Stomach smooth muscle (tissue), 2 donors: ENCODE results near the gene TDRD6.

Experiments
- H3K27ac ChIP-seq: one replicate; pipeline ENCODE4 v1.7.0; 2013; ENCODE audit warnings: mild to moderate bottlenecking, low read length, inconsistent platforms
- H3K27me3 ChIP-seq, 2 donors: one replicate each; pipeline ENCODE4 v1.7.0; 2013; ENCODE audit warnings: low read length in 2 of 2; ENCODE audit not compliant: insufficient read depth in 2 of 2, control insufficient read depth in 1 of 2
- H3K36me3 ChIP-seq, 2 donors: one replicate each; pipeline ENCODE4 v1.7.0; 2013; ENCODE audit warnings: low read length in 2 of 2; ENCODE audit not compliant: control insufficient read depth in 2 of 2, insufficient read depth in 2 of 2
- H3K4me1 ChIP-seq: one replicate; pipeline ENCODE4 v1.7.0; 2013; ENCODE audit warnings: low read length; ENCODE audit not compliant: control insufficient read depth, insufficient read depth
- H3K4me3 ChIP-seq, 2 donors: one replicate each; pipeline ENCODE4 v1.7.0; 2013; ENCODE audit warnings: low read length in 2 of 2
- H3K9ac ChIP-seq, 2 donors: one replicate each; pipeline ENCODE4 v1.7.0; 2013; ENCODE audit warnings: low read length in 2 of 2, mild to moderate bottlenecking in 1 of 2
- H3K9me3 ChIP-seq, 2 donors: one replicate each; pipeline ENCODE4 v1.7.0; 2013; ENCODE audit warnings: low read length in 2 of 2; ENCODE audit not compliant: control insufficient read depth in 2 of 2
- donor health status: healthy.
- donor health status: Pancreatic carcinoma.

The TDRD6 gene

DNA sequence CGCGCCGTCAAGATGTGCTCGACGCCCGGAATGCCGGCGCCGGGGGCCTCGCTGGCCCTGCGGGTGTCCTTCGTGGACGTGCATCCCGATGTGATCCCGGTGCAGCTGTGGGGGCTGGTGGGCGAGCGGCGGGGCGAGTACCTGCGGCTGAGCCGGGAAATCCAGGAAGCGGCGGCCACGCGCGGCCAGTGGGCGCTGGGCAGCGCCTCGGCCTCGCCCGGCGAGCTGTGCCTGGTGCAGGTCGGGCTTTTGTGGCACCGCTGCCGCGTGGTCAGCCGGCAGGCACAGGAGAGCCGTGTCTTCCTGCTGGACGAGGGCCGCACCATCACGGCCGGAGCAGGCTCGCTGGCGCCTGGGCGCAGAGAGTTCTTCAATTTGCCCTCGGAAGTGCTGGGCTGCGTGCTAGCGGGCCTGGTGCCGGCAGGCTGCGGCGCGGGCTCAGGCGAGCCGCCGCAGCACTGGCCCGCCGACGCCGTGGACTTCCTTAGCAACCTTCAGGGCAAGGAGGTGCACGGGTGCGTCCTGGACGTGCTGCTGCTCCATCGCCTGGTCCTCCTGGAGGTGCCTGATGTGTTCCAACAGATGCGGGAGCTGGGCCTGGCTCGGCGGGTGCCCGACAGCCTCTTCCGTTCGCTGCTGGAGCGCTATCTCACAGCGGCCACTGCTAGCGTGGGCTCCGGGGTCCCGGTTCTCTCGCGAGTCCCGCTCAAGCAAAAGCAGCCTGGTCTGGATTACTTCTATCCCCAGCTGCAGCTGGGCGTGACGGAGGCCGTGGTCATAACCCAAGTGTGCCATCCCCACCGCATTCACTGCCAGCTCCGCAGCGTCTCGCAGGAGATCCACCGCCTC, 656 bp downstream of the TDRD6 start:
- Histone ChIP-seq H3K4me1 (no peaks in the 10 kb centered on the region), H3K4me3 (no peak overlapping the region), H3K27ac (no peak overlapping the region), H3K9me3 (no peaks in the 10 kb centered on the region), H3K36me3 (no peaks in the 10 kb centered on the region), H3K9ac (no peak overlapping the region), H3K27me3 (no peaks in the 10 kb centered on the region)

DNA sequence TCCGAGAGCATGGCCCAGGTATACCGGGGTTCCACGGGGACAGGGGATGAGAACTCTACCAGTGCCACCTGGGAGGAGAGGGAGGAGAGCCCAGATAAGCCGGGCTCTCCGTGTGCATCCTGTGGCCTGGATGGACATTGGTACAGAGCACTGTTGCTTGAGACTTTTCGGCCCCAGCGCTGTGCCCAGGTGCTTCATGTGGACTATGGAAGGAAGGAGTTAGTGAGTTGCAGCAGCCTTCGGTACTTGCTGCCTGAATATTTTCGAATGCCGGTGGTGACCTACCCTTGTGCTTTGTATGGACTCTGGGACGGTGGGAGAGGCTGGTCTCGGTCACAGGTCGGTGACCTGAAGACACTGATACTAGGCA, 1.3 kb downstream of the TDRD6 start:
- Histone ChIP-seq H3K9me3 (no peaks in the 10 kb centered on the region), H3K27ac (no peak overlapping the region), H3K9ac (no peak overlapping the region), H3K4me3 (no peak overlapping the region), H3K27me3 (no peaks in the 10 kb centered on the region), H3K36me3 (no peaks in the 10 kb centered on the region), H3K4me1 (no peaks in the 10 kb centered on the region)

DNA sequence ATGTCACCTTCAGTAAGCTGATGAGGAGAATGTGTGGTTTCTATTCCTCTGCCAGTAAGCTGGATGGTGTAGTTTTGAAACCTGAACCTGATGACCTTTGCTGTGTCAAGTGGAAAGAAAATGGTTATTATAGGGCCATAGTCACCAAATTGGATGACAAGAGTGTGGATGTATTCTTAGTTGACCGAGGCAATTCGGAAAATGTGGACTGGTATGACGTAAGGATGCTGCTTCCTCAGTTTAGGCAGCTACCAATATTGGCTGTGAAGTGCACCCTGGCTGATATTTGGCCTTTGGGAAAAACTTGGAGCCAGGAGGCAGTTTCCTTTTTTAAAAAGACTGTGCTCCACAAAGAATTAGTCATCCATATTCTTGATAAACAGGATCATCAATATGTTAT, 2.0 kb downstream of the TDRD6 start:
- Histone ChIP-seq H3K27ac (no peak overlapping the region), H3K9me3 (no peaks in the 10 kb centered on the region), H3K4me1 (no peaks in the 10 kb centered on the region), H3K36me3 (no peaks in the 10 kb centered on the region), H3K4me3 (no peak overlapping the region), H3K9ac (no peak overlapping the region), H3K27me3 (no peaks in the 10 kb centered on the region)

DNA sequence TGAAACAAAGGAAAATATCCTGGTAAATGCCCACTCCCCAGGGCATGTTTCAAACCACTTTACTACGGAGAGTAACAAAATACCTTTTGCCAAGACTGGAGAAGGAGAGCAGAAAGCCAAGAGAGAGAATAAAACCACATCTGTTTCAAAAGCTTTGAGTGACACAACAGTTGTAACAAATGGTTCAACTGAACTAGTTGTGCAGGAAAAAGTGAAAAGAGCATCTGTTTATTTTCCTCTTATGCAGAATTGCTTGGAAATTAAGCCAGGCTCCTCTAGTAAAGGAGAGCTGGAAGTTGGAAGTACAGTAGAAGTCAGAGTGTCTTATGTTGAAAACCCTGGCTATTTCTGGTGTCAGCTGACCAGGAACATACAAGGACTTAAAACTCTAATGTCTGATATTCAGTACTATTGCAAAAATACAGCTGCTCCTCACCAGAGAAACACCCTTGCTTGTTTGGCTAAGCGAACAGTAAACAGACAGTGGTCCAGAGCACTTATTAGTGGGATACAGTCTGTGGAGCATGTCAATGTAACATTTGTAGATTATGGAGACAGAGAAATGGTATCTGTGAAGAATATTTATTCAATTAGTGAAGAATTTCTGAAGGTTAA, 2.6 kb downstream of the TDRD6 start:
- Histone ChIP-seq H3K9me3 (no peaks in the 10 kb centered on the region), H3K27me3 (no peaks in the 10 kb centered on the region)

DNA sequence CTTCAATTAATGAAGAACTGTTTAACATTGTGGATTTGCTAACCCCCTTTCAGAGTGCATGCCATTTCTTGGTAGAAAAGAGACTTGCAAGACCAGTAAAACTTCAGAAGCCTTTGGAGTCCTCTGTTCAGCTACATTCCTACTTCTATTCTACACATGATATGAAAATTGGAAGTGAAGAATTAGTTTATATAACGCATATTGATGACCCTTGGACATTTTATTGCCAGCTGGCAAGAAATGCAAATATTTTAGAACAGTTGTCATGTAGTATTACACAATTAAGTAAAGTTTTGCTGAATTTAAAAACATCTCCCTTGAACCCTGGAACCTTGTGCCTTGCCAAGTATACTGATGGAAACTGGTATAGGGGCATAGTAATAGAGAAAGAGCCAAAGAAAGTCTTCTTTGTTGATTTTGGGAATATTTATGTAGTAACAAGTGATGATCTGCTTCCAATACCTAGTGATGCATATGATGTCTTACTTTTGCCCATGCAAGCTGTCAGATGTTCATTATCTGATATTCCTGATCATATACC, 3.3 kb downstream of the TDRD6 start:
- H3K27ac ChIP-seq: no peak overlapping the region
- H3K4me3 ChIP-seq: no peak overlapping the region
- no peaks in the 10 kb centered on the region for H3K4me1 ChIP-seq
- H3K36me3 ChIP-seq: no peaks in the 10 kb centered on the region
- no peak overlapping the region for H3K9ac ChIP-seq
- no peaks in the 10 kb centered on the region for H3K27me3 ChIP-seq
- no peaks in the 10 kb centered on the region for H3K9me3 ChIP-seq

More for the DNA sequence above, 2.6 kb downstream of the TDRD6 start:
- Histone ChIP-seq H3K27ac (no peak overlapping the region), H3K36me3 (no peaks in the 10 kb centered on the region), H3K4me3 (no peak overlapping the region), H3K4me1 (no peaks in the 10 kb centered on the region), H3K9ac (no peak overlapping the region)

DNA sequence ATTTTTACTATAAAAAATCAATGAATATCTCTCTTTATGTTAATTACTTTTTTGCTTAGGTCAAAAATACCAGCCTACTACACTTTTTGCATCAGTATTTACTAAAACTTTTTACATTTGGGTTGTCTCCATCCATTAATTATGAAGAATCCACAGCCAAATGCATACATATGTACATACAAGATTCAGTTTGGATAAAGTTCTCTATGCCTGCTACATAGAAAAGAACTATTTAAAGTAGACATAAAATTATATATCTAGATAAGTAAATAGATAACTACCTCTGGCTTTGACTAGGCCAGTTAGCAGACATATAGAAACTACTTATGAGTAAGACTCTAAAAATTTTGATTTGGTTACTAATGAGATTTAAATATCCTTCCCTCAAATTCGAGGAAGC, 12.3 kb downstream of the TDRD6 start:
- H3K27ac ChIP-seq: no peak overlapping the region
- no peaks in the 10 kb centered on the region for H3K36me3 ChIP-seq
- H3K4me1 ChIP-seq: no peaks in the 10 kb centered on the region
- H3K9ac ChIP-seq: no peak overlapping the region
- H3K27me3 ChIP-seq: no peaks in the 10 kb centered on the region
- no peak overlapping the region for H3K4me3 ChIP-seq
- no peaks in the 10 kb centered on the region for H3K9me3 ChIP-seq

DNA sequence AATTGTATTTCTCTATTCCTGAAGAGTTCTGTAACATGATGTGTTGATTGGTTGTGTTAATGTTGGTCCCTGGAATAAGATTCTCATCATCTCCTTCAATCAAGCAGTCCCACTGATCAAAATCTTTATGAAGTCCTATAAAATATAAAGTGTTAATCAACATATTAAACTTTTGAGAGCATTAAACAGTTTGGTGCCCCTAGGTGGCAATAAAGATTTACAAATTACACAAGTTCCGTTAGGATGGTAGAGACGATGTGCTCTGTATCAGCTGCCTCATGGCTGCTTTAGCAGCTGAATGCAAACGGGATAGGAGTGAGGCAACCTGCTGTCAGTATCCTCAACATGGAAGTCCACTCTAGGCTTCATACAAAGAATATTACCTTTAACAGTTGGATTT, 16.9 kb downstream of the TDRD6 start:
- Histone ChIP-seq H3K27me3 (no peaks in the 10 kb centered on the region), H3K4me3 (no peak overlapping the region), H3K27ac (no peak overlapping the region), H3K9ac (no peak overlapping the region), H3K36me3 (no peaks in the 10 kb centered on the region), H3K9me3 (no peaks in the 10 kb centered on the region), H3K4me1 (no peaks in the 10 kb centered on the region)

DNA sequence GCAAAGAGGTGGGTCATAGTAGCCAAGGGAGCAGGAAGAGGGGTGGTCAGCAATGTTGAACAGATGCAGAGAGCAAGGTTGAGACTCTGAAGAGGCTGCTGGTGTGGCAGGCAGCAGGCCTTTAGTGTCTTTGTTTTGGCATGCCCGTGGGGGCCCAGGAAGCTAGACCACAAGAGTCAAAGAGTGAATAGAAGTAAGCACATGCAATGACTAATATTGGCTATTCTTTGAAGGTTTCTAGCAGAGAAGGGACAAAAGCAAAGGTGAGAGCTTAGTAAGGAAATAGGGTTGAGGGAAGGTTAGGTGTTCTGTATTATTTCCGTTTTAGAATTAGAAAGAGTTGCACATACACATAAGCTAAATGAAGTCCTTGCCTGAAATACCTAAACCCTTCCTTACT, 18.8 kb downstream of the TDRD6 start:
- Histone ChIP-seq H3K4me1 (no peaks in the 10 kb centered on the region), H3K36me3 (no peaks in the 10 kb centered on the region), H3K4me3 (no peak overlapping the region), H3K27ac (no peak overlapping the region), H3K9ac (no peak overlapping the region), H3K27me3 (no peaks in the 10 kb centered on the region), H3K9me3 (no peaks in the 10 kb centered on the region)

DNA sequence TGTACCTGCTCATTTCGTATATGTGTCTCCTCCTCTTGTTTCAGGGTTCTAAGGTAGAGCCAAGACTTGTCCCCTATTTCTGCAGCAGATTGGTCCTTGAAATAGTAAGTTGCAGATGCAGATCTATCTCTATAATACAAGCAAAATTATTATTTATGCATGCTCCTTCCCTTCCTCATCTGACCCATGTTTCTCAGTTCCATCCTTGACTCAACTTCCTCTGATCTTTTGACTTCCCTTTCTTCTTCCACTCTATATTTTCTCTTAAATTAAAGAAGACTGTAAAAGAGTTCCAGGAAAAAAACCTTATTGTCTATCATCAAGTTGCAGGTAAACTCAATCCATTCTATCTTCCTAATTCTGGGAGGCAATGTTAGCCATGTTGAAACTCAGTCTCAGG, 23.8 kb downstream of the TDRD6 start:
- H3K36me3 ChIP-seq: no peaks in the 10 kb centered on the region
- no peak overlapping the region for H3K9ac ChIP-seq
- no peaks in the 10 kb centered on the region for H3K9me3 ChIP-seq
- no peak overlapping the region for H3K27ac ChIP-seq
- H3K4me1 ChIP-seq: no peaks in the 10 kb centered on the region
- H3K4me3 ChIP-seq: no peak overlapping the region
- no peaks in the 10 kb centered on the region for H3K27me3 ChIP-seq

DNA sequence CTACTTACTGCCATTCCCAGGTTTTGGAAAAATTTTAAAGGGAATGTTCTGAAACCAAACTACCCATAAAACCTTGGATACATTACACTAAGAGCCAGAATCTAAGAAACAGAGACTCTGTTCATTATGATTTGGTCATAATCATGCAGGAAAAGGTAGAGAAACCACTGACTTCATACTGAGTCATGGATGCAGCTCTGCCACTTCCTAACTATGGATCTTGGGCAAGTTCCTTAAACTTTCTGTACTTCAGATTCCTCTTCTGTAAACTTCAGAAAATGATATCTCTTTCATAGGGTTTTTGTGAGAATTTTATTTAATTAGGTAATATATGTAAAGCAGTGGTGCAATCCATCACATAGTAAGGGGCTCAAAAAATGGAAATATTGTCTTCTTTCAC, 27.5 kb downstream of the TDRD6 start:
- H3K4me1 ChIP-seq: no peaks in the 10 kb centered on the region
- H3K9me3 ChIP-seq: no peaks in the 10 kb centered on the region
- H3K27me3 ChIP-seq: peaks cover 0 to 2% of the 10 kb centered on the region in 2 donors
- H3K27ac ChIP-seq: no peak overlapping the region
- H3K4me3 ChIP-seq: no peak overlapping the region
- no peak overlapping the region for H3K9ac ChIP-seq
- no peaks in the 10 kb centered on the region for H3K36me3 ChIP-seq

DNA sequence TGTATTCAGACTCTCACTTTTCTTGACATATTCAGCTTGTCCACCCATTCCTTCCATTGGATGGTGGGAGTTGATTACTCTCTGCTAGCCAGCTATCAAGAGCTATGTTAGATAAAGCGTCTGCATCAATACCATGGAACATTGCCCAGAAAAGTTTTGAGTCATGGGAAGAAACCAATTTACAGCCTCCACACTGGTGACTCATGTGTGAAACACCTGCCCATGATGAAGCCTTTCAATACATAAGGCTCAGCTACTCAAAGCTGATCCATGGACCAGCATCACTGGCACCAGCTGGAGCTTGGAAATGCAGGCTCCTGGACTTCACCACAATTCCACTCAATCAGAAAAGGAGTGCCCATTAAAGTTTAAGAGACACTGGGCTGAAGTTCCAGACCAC, 31.4 kb downstream of the TDRD6 start:
- H3K9me3 ChIP-seq: no peaks in the 10 kb centered on the region
- no peak overlapping the region for H3K27ac ChIP-seq
- H3K9ac ChIP-seq: no peak overlapping the region
- H3K36me3 ChIP-seq: no peaks in the 10 kb centered on the region
- H3K4me1 ChIP-seq: no peaks in the 10 kb centered on the region
- no peak overlapping the region for H3K4me3 ChIP-seq
- peaks cover 0 to 2% of the 10 kb centered on the region in 2 donors for H3K27me3 ChIP-seq
